GM12878 (cell line): ENCODE results near the gene SLC12A9. TPM values are rescaled to one million over a fixed set of nuclear protein-coding genes. Genes with fewer than 3 reads are reported as not detected.

Experiments
- ATF3 ChIP-seq: IDR thresholded peaks from 2 replicates; pipeline ENCODE4 v1.6.1; 2011; ENCODE audit warnings: low read depth, mild to moderate bottlenecking, low read length, moderate library complexity, borderline replicate concordance; ENCODE audit errors: extremely low read depth
- BMI1 ChIP-seq: fragments of 450-650 bp; IDR thresholded peaks from 2 replicates; pipeline ENCODE4 v1.6.1; 2016; ENCODE audit warnings: mild to moderate bottlenecking, moderate library complexity, borderline replicate concordance
- CBFB ChIP-seq: IDR thresholded peaks from 2 replicates; pipeline ENCODE4 v1.6.1; 2016; ENCODE audit warnings: antibody characterized with exemption, low read depth
- EED ChIP-seq: sonication (generic); IDR thresholded peaks from 2 replicates; pipeline ENCODE4 v1.6.1; 2016; ENCODE audit warnings: antibody characterized with exemption, low read depth
- IKZF1 ChIP-seq: fragments of 450-650 bp; conservative IDR thresholded peaks from 2 replicates; pipeline ENCODE4 v1.6.1; 2017; ENCODE audit warnings: antibody characterized with exemption, mild to moderate bottlenecking
- POLR2A ChIP-seq: IDR thresholded peaks from 2 replicates; pipeline ENCODE4 v1.6.1; 2011; ENCODE audit warnings: low read depth, mild to moderate bottlenecking, low read length
- SIX5 ChIP-seq: IDR thresholded peaks from 2 replicates; pipeline ENCODE4 v1.6.1; 2011; ENCODE audit warnings: mild to moderate bottlenecking, low read depth, low read length, moderate library complexity; ENCODE audit not compliant: severe bottlenecking
- USF1 ChIP-seq: IDR thresholded peaks from 2 replicates; pipeline ENCODE4 v1.6.1; 2011; ENCODE audit warnings: borderline replicate concordance, low read depth, mild to moderate bottlenecking, moderate library complexity, mixed read lengths, low read length; ENCODE audit not compliant: insufficient read depth; ENCODE audit errors: extremely low read length
- ZNF687 ChIP-seq: fragments of 450-650 bp; IDR thresholded peaks from 2 replicates; pipeline ENCODE4 v1.6.1; 2017; ENCODE audit warnings: mild to moderate bottlenecking, moderate library complexity
- polyA plus RNA-seq, 11 experiments: library from polyadenylated mRNA; depleted of rRNA in 4 of 11; unstranded in 6 of 11; stranded (reverse) in 5 of 11; fragments of >200 nt; fragmentation: Nextera tagmentation in 4 of 11; fragmentation: Illumina TruSeq in 1 of 11; extraction: Ambion mirVana in 4 of 11; extraction: Trizol in 1 of 11; gene quantifications; 1 replicate in 1 of 11; 2 replicates in 10 of 11; pipeline versions ENCODE4 v1.2.1 to v1.2.3, GENCODE V29; 2011 to 2016; ENCODE audit warnings: inconsistent platforms in 2 of 11, missing spikeins in 2 of 11, low read depth in 1 of 11
- total RNA-seq, 4 experiments: library from RNA; depleted of rRNA in 3 of 4; stranded (reverse); fragments of >200 nt in 3 of 4; fragmentation: Illumina TruSeq in 1 of 4; extraction: Trizol in 1 of 4; gene quantifications; 2 replicates each; pipeline versions ENCODE4 v1.2.1 to v1.2.3, GENCODE V29; 2013 to 2021

Gene SLC12A9
- total and polyA plus RNA-seq, 10 of the 15 experiments (the other 5 are each of a cell fraction or from before 2014, with no cell fraction given): 0.24 to 18.5 (median 9.4) TPM

GRCh38 chr7:100837099-100837836 lies 15.2 kb upstream of the SLC12A9 start (continued):
- TF ChIP-seq USF1 (peak; percentile 95), BMI1 (no peak), IKZF1 (peak; percentile 88), ATF3 (peak; percentile 53; the same call in 1 of the 2 replicates), POLR2A (peak; percentile 47; the same call in 1 of the 2 replicates), ZNF687 (peak; percentile 31; the same call in 1 of the 2 replicates), EED (peak; percentile 47; the same call in 1 of the 2 replicates), CBFB (peak; percentile 78; the same call in 1 of the 2 replicates), SIX5 (peak; percentile 69)
